ENCODE data around the gene SCAPER.

GRCh38 chr15:76823303-76823702, 81.8 kb downstream of the SCAPER start:
- TF ChIP-seq CTCF (IDR thresholded peaks at IDR 0.05) (no peak), POLR2AphosphoS5 (IDR thresholded peaks at IDR 0.05) (no peak), POLR2A (IDR thresholded peaks at IDR 0.05) (no peak), EP300 (IDR thresholded peaks at IDR 0.05) (no peak)

Measured in upper lobe of left lung (tissue), 4 donors.